Stimulated activated CD8-positive, alpha-beta memory T cell treated with anti-CD3 and anti-CD28 coated beads, Interleukin-7, amount 100 ng/mL, for 48 hours (primary cell): Measurements from ENCODE around the gene RIPOR3.
A peak's percentile ranks its signal among the peaks of the same experiment; 100 is the strongest.

ENCODE experiments used
- DNase-seq, 2 donors: peaks; one replicate each; pipeline ENCODE4 v3.0.0-alpha.2; 2020; ENCODE audit warnings: low read depth in 1 of 2; ENCODE audit errors: extremely low read depth in 1 of 2

The RIPOR3 gene, protein sequence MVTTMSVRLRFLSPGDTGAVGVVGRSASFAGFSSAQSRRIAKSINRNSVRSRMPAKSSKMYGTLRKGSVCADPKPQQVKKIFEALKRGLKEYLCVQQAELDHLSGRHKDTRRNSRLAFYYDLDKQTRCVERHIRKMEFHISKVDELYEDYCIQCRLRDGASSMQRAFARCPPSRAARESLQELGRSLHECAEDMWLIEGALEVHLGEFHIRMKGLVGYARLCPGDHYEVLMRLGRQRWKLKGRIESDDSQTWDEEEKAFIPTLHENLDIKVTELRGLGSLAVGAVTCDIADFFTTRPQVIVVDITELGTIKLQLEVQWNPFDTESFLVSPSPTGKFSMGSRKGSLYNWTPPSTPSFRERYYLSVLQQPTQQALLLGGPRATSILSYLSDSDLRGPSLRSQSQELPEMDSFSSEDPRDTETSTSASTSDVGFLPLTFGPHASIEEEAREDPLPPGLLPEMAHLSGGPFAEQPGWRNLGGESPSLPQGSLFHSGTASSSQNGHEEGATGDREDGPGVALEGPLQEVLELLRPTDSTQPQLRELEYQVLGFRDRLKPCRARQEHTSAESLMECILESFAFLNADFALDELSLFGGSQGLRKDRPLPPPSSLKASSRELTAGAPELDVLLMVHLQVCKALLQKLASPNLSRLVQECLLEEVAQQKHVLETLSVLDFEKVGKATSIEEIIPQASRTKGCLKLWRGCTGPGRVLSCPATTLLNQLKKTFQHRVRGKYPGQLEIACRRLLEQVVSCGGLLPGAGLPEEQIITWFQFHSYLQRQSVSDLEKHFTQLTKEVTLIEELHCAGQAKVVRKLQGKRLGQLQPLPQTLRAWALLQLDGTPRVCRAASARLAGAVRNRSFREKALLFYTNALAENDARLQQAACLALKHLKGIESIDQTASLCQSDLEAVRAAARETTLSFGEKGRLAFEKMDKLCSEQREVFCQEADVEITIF

DNA sequence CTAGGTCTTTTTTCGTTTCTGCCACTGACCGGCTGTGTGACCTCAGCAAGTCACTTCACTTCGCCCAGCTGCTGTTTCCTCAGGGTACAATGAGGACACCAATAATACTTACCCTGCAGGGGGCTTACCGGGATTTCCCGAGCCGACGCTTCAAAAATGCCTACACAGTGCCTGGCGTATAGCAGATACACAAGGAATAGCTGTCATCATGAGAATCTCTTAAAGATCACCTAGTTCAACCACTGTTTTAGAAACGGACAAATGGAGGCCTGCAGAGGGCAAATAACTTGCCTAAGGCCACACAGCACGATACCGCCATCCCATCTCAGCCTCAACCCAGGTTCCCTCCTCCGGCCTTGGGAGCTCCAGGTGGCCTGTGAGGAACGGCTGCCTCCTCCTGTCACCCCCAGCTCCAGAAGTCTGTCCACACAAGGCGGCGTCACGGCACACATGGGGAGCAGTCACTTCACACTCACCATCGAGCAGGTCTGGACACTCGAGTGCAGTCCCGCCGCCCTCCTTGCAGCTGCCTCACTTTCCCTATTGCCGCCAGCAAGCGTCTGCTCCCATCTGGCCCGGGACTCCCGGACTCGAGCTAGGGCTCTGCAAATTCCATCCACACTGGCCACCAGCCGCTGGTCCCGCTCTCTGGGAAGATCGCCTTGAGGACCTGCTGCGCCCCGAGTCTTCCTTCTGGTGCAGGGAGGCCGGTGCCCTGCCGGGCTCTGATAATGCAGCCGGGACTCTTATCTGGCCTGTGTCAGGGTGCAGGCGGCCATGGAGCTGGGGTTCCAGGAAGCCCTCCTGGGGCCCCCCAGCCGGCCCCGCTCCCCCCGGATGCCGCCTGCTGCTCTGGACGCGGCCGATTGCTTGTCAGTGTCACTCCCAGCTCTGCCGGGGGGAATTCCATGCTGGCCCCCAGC, at the start of gene RIPOR3:
Gene RIPOR3, minus strand, starts transcription at position 893 of the 923 bp plus-strand sequence. Its CDS starts 414 bp downstream, at position 479.
- no peak for DNase-seq

DNA sequence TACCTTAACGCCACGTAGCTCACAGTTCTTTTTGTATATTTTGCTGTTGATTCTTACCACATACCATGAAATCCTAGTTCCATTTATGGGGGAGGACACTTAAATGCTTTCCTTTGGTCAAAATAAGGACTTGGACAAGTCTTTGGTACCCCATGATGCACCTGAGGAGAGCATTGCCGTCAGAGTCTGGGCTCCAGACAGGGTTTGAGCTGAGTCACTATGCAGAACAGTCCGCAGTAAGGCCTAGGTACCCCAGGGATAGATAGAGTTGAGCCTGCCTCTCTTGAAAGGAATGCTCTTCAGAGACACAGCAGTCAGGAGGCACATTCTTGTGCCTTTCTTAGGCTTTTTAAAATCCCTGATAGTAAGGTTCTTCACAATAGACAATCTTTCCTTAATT, 46.0 kb upstream of the RIPOR3 start:
- no peak for DNase-seq

DNA sequence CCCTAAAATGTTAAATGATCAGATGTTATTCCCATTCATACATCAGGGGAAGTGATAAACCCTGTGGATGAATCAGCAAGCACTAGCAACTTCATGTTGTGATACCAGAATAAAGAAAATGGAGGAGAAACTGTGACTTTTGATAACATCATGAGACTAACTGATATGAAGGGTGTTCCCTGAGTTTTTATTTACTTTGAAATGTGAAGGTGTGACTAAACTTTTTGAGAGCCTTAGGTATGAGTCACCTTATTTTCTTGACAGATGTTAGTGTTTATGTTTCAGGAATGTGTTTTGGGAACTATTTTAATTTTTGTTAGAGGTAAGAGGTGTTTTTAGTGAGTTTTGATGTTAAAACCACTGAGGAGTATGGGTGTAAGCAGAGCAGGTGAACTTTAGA, 44.5 kb upstream of the RIPOR3 start:
- DNase-seq, result no peak

DNA sequence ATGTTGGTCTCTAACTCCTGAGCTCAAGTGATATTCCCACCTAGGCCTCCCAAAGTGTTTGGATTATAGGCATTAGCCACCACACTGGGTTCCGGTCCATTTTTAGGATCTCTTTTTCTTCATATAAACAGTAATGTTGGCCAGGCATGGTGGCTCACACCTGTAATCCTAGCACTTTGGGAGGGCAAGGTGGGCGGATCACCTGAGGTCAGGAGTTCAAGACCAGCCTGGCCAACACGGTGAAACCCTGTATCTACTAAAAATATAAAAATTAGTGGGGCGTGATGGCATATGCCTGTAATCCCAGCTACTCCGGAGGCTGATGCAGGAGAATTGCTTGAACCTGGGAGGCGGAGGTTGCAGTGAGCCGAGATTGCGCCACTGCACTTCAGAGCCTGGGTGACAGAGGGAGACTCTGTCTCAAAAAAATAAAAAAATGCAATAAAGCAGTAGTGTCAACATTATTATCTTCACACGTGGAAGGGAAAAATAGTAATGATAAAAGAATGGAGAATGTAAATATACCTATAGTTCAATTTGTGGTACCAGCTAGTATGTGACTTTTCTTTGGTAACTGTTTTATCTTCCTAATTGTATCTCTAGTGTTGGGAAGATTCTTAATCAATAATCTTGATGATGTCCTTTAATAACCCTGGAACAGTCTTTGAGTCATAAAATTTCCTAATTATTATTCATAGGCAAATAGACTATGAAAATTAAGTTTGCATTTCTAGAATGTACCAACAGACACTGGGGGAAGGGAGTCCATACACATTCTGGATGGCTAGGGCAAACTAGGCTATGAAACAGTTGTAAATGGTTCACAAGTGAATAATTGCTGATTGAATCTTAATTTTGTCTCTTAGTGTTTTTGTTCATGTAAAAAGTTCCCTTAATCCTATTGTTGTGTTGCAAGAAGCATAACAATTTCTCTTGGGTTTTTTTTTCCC, 43.7 kb upstream of the RIPOR3 start:
- DNase-seq, result no peak

DNA sequence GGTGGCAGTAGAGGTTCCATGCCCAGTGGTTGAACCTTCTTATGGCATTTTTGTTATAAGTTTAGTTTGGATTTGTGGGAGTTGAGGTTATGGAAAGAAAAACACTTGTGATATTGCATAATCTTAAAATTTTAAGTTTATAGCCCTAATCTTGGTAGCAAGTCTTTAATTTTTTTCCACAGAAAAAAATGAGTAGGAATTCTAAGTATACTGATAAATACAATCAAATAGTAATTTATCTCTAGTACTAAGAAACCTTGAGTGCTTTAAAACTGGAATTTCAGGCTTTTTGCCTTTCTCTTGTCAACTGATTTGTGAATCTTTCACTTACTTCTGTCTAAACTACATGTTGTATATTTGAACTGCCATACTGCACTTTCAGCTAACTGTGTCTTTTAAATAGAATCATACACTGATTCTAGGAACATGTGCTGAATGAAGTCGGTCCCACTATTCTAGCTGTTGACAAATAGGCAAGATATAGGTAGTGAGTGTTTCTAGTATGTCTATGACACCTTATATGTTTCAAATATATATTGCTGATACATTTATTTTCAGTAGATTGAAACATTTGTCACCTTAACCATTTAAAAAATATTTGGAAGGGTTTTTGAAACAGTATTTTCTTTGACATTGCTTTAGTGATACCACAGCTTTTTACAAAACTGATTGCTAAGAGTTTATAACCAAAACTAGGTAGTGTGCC, 42.5 kb upstream of the RIPOR3 start:
- DNase-seq, result no peak

DNA sequence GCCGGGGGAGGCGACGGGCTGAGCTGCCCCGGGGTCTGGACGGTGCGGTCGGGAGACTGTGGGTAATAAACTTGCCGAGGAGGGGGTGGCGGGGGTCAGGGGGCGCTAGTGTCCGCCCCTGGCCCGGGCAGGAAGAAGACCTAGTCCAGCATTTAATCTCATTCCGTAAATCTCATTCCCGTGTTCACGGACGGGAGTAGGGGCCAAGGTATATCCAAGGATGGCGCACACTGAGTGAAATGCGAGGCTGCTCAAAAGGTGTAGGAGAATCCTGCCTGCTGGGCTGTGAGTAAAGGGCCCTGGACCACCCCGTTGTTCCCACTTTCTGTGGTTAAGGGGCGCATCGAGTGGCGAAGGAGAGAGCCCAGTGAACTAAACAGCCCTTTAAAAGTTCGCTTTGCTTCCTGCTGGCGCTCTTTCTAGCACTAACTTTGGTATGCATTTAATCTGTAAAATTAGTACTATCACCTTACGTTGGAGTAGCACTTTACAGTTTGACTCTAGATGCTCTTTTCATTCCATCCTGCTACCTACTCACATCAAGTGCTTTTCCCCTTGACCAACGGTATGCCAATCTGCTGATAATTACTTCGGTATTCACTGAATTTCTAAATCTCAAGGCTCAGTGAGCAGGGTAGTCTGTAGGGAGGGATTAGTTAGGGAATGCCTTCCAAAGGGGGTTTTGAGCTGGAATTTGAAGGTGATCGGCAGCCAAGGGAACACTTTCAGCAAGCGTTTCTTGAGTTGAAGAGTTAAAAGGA, 40.8 kb upstream of the RIPOR3 start:
- no peak for DNase-seq

DNA sequence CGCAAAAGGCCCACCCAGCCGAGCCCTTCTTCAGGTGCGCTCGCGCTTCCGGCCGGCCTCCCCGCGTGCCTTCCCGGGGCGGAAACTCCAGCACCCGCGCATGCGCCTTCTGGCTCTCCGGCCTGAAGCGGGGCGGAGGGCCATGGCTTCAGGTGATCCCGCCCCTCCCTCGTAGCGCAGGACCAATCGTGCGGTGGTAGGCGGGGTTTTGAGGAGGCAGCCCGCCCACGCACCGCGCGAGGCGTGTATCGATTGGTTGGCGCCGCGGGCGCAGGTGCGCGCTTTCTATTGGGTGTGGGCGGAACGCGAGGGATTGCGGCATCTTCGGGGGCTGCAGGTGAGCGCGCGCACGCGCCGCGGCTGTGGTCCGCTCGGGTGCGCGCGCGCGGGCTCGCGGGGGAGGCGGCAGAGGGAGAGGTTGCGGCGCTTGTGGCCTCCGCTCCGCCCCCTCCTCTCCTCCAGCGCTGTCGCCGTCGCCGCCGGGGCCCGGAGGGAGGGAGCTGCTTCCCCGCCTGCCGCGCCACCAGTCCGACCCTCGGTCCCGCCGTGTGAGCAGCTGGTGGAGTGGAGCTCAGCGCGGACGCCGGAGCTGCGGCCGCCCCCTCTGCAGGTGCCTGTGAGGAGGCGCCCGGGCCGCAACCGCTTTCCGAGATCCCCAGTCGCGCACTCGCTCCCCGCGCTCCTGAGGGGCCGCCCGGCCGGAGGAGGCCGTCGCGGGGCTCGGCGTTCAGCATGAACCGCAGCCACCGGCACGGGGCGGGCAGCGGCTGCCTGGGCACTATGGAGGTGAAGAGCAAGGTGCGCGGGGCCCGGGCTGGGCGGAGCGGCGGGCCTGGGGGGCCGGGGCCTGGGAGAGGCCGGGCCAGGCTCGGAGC, 40.0 kb upstream of the RIPOR3 start, which contains the start of gene PARD6B:
Gene PARD6B, plus strand, starts transcription at position 526 of the 875 bp plus-strand sequence. Its CDS starts 207 bp downstream, at position 733.
- DNase-seq, result peak; percentile 99

DNA sequence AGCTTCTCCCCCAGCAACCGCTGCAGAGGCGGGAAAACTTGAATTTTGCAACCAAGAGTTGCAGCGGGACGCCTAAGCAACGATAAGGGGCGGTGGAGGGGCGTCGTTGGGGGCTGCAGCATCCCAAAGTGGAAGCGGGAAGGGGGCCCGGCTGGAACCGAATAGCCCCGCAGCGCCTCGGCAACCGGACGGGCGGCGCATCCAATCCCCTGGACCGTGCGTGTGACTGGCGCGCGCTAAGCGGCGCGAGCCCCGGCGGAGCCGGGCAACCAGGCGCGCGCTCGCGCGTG, 39.4 kb upstream of the RIPOR3 start:
- DNase-seq, result no peak

DNA sequence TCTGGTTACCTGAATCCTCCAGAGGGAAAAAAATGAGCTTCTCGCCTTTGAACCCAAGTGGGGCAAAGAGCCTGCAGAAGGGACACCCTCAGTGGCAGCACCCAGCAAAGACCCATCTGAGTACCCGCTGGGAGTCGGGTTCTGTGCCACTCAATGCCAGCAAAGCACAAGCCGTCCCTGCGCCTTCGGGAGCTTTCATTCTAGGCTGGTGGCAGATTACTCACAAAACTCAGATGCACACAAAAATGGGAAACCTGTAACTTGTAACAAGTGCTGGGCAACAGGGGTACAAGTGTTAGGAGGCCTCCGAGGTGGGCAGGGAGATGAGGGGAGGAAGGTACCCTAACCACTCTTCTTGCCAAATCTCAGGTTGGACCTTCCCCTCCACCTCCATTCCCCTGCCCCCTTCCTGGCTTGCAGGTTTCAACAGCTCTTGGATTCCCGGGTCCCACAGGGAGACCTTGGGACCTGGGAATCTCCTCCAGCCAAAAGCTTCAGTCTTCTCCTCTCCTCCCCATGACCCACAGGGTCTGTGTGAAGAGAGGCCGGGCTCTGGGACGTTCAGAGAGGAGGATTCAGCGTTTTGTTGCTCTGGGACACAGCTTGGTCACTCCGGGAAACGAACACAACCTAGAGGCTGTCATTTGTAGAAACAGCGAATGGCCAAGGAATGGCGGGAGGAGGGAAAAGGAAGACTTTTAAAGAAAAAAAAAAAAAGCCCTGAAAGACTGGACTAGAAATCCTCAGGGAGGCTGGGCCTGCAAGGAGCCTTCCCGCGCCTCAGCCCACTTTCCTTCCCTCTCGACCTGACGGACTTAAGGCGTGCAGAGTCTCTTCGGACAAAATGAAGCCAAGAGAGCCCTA, 38.8 kb upstream of the RIPOR3 start:
- no peak for DNase-seq

DNA sequence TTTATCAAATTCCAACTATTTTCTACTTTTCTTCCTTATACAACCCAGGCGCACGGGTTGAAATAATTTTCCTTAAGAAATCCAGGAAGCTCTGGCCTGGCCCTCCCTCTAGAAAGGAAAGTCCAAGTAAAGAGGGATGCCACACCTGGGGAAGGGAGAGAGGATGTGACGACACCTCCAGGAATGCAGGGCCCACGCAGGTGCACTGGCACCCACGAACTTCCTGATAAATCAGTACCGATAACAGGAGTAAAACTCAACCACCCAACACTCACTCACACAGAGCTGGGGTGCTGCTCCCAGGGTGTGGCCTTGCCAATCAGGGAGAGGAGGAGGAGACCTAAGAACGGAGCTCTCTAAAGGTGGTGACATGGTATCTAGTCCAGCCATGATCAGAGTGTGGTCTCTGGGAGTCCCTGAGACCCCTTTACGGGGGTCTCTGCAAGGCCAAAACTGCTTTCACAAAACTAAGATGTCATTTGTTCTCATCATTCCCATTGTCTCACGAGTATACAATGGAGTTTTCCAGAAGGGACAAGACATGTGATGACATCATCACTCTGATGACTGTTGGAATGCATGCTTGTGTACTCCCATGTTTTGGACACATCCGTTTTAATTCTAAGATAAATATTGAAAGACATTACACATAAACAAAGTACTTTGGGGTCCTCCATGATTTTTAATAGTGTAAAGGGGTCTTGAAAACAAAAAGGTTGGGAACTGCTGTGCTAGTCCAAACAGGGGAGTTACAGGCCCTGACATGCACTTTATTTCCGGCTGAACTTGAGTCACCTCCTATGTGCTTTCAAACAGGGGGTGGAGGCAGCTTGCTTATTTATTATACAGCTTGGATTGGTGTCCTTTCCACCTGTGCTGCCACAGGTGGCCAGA, 37.9 kb upstream of the RIPOR3 start:
- DNase-seq, result no peak

DNA sequence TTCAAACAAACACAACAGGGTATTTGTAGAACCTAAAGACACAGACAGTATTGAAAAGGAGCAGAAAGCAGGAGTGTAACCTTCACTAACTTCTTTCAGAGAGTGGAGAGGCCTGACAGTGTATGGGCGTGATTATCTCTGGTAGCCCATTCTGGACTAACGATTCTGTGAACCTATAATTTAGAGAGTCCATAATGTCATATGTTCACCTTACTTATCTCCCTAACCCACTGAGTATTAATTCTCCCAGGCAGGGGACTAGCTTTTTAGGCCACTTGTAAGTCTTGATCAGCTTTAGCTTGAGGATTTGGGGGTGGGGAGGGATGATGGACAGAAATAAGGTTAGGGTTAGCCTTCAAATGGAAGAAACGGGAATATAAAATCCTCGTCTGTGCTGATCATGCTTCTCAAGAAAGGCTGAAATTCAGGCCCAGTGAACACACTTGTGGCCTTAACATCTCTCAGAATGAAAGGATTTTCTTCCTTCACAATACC, 37.2 kb upstream of the RIPOR3 start:
- DNase-seq, result no peak

DNA sequence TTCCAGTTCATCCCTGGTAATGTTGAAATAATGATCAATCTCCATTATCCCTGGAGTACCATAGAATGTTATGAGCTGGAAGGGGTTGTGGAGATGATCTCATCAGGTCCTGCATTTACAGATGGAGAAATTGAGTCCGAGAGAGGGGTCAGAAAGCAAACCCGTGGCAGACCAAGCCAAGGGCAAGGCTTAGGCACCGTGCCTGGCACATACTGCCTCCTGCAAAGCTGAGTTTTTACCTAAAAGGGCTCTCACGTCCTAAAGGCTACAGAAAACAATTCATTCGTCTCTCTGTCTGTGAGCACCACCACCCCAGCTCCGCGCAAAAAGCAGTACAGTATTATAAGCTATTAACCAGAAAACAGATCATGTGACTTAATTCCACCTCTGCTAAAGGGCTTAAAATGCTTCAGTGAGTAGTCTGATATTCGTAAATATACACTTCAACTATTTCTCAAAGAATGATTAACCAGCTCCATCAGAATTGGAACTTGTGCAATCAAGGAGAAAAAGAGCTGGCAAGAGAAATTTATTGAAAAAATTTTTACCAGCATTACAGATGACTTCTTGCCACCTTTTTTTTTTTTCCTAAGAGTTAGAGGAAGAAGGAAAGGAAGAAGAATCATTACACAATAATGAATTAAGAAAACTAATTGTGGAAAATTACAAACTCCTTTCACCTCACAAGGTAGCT, 36.6 kb upstream of the RIPOR3 start:
- no peak for DNase-seq

DNA sequence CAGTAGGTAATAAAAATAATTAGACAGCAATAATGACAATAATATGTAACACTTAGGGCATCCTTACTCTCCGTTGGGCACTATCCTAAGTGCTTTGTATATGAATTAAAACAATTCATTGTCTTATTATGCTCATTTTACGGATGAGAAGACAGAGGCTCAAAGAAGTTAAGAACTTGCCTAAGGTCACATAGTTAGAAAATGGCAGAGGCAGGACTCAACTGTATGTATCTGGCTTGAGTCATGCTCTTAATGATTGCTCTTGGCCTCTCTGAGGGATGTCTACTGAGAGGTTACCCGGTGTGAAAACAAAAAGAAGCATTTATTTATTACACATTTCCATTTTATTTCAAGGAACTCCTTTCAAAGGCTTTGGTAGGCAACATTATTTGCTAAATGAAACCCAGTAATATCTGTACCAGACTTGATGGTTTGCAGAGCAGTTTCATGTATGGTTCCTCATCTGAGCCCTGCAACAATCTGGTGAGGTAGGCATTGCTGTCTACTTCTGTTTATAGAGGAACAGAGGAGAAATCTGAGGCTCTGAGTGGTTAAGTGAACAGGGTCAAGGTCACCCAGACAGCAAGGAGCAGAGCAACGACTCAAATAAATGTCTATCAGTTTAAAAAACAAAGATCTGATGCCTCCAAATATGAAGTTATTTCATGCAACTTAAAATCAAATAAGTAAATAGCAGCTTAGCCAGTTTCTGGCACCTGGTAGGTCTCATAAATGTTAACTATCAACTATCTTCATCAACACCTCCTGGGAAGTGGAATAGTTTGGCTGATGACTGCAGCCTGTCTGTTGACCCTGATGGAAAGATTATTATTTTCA, 35.8 kb upstream of the RIPOR3 start:
- no peak for DNase-seq

DNA sequence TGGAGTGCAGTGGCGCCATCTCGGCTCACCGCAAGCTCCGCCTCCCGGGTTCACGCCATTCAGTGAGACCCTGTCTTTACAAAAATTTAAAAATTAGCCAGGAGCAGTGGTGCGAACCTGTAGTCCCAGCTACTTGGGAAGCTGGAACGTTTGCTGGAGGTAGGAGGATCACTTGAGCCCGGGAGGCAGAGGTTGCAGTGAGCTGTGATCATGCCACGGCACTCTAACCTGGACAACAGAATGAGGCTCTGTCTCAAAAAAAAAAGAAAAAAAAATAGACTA, 34.3 kb upstream of the RIPOR3 start:
- DNase-seq, result no peak
